Tibial nerve (tissue), 4 donors: ENCODE results near the gene FOXJ3.

Source experiments
- CTCF ChIP-seq, 5 experiments: fragments of 200-600 bp in 3 of 5; fragments of 450-650 bp in 2 of 5; sonication (generic) in 3 of 5; IDR thresholded peaks; one replicate each; pipeline ENCODE4 v1.5.1; 2016 to 2019; ENCODE audit warnings: antibody characterized with exemption in 5 of 5, mild to moderate bottlenecking in 3 of 5, moderate library complexity in 2 of 5
- EP300 ChIP-seq, 2 donors: sonication (generic); formaldehyde crosslinking; IDR thresholded peaks; one replicate each; pipeline ENCODE4 v1.6.1; 2017; ENCODE audit warnings: antibody characterized with exemption in 2 of 2, mild to moderate bottlenecking in 1 of 2
- POLR2A ChIP-seq, 2 donors: fragments of 450-650 bp; IDR thresholded peaks; one replicate each; pipeline ENCODE4 v1.6.1; 2017; ENCODE audit warnings: antibody characterized with exemption in 2 of 2, mild to moderate bottlenecking in 2 of 2, moderate library complexity in 2 of 2

- TF ChIP-seq CTCF (IDR thresholded peaks at IDR 0.05) = no peak
- no peak for TF ChIP-seq POLR2A (IDR thresholded peaks at IDR 0.05)
- TF ChIP-seq EP300 (IDR thresholded peaks at IDR 0.05) = no peak
These were observed 36.0 kb upstream of the FOXJ3 start for GRCh38 chr1:42370876-42371549.
